Lower leg skin (tissue), 4 donors: ENCODE data around the gene CDC14A. TPM values are rescaled to one million over a fixed set of nuclear protein-coding genes. Genes with fewer than 3 reads are reported as not detected.

Source experiments
- DNase-seq, 2 donors: peaks; one replicate each; pipeline ENCODE4 v3.0.0-alpha.2; 2019; ENCODE audit warnings: low spot score in 2 of 2
- H3K4me3 ChIP-seq: fragments of 200-600 bp; sonication (generic); 2 replicates; pipeline ENCODE4 v1.5.1; 2017; ENCODE audit warnings: mild to moderate bottlenecking, low read depth; ENCODE audit not compliant: poor library complexity, severe bottlenecking
- POLR2A ChIP-seq, 2 donors: fragments of 450-650 bp; IDR thresholded peaks; one replicate each; pipeline ENCODE4 v1.6.1; 2016 to 2017; ENCODE audit warnings: antibody characterized with exemption in 2 of 2, mild to moderate bottlenecking in 1 of 2, moderate library complexity in 1 of 2
- WGBS, 2 donors: methylation state at CpG; one replicate each; pipeline ENCODE4 v1.1.5; 2018; 5-methylcytosine and 5-hydroxymethylcytosine counted together
- intact Hi-C: fragments of 100-400 bp; cut with DNase I; formaldehyde crosslinking; loops from one replicate; pipeline ENCODE4 v1.15.0; 2023; ENCODE audit warnings: low total_unique reads
- total RNA-seq, 4 donors: library from RNA; depleted of rRNA; stranded (reverse); fragments of >200 nt; gene quantifications; one replicate each; pipeline ENCODE4 v1.1.0, GENCODE V29; 2016
- TF ChIP-seq, protein P1 (sequence below), 3 donors: fragments of 450-650 bp; IDR thresholded peaks; one replicate each; pipeline ENCODE4 v1.5.1; 2016; ENCODE audit warnings: antibody characterized with exemption in 3 of 3, mild to moderate bottlenecking in 3 of 3, moderate library complexity in 2 of 3

CDC14A gene
- total RNA-seq, 4 donors from 2014 or later = 13.5 to 15.4 (median 14.4) TPM

- intact Hi-C loops = no loop called here
- 45 to 47% methylated on average over 2 of the region's 2 CpGs for WGBS, 2 donors
- DNase-seq = no peak
- TF ChIP-seq, protein P1, sequence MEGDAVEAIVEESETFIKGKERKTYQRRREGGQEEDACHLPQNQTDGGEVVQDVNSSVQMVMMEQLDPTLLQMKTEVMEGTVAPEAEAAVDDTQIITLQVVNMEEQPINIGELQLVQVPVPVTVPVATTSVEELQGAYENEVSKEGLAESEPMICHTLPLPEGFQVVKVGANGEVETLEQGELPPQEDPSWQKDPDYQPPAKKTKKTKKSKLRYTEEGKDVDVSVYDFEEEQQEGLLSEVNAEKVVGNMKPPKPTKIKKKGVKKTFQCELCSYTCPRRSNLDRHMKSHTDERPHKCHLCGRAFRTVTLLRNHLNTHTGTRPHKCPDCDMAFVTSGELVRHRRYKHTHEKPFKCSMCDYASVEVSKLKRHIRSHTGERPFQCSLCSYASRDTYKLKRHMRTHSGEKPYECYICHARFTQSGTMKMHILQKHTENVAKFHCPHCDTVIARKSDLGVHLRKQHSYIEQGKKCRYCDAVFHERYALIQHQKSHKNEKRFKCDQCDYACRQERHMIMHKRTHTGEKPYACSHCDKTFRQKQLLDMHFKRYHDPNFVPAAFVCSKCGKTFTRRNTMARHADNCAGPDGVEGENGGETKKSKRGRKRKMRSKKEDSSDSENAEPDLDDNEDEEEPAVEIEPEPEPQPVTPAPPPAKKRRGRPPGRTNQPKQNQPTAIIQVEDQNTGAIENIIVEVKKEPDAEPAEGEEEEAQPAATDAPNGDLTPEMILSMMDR (IDR thresholded peaks at IDR 0.05) = no peak
- TF ChIP-seq POLR2A (IDR thresholded peaks at IDR 0.05) = no peak
- no peak overlapping the region for H3K4me3 ChIP-seq
Observed at GRCh38 chr1:100518023-100518422, 165.7 kb downstream of the CDC14A start.

GRCh38 chr1:100523038-100523652 is 170.8 kb downstream of the CDC14A start:
- DNase-seq = no peak
- 90% methylated on average over 5 of the region's 5 CpGs for WGBS, 2 donors
- no peak for TF ChIP-seq POLR2A (IDR thresholded peaks at IDR 0.05)
- TF ChIP-seq, protein P1 (IDR thresholded peaks at IDR 0.05) = no peak
- intact Hi-C loops = no loop called here
- no peak overlapping the region for H3K4me3 ChIP-seq

DNA sequence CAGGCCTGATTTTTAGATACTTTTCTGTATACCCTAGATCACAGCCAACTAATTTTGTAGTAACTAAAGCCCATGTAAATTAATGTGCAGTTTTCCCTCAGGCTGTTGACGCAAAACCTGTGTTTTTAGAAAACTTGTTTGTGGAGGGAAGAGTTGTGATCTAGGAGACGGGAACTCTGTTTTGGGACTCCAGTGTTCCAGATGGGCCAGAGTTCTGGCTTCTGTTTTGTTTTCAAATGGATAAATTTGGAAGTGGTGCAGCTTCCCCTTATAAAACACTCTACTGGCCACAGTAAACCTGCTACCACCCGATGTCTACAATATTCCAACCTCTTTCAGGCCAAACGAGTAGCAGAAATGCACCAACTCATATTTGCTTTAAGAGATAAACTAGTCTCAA is 172.0 kb downstream of the CDC14A start:
- intact Hi-C loops = no loop called here
- WGBS, 2 donors = 78 to 81% methylated on average over 4 of the region's 4 CpGs
- TF ChIP-seq POLR2A (IDR thresholded peaks at IDR 0.05) = no peak
- TF ChIP-seq, protein P1 (IDR thresholded peaks at IDR 0.05) = no peak
- H3K4me3 ChIP-seq = no peak overlapping the region
- no peak for DNase-seq

DNA sequence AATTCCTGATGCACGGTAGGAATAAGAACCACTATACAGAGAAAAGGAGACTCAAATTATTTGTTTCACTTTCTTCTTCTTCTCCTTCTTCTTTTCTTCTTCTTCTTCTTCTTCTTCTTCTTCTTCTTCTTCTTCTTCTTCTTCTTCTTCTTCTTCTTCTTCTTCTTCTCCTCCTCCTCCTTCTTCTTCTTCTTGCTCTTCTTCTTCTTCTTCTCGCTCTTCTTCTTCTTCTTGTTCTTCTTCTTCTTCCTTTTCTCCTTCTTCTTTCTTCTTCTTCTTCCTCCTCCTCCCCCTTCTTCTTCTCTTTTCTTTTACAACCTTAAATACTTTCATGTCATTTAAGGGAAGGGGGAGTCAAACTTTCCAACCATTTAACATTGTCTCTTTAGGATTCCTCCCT is 174.6 kb downstream of the CDC14A start:
- no peak overlapping the region for H3K4me3 ChIP-seq
- TF ChIP-seq, protein P1 (IDR thresholded peaks at IDR 0.05) = no peak
- no peak for TF ChIP-seq POLR2A (IDR thresholded peaks at IDR 0.05)
- WGBS, 2 donors = 89 to 95% methylated on average over 2 of the region's 2 CpGs
- intact Hi-C loops = no loop called here
- DNase-seq = no peak

GRCh38 chr1:100528871-100529270 is 176.6 kb downstream of the CDC14A start:
- DNase-seq = no peak

More at GRCh38 chr1:100528871-100529270, 176.6 kb downstream of the CDC14A start:
- intact Hi-C loops = no loop called here
- 13 to 28% methylated on average over 2 of the region's 2 CpGs for WGBS, 2 donors
- H3K4me3 ChIP-seq = no peak overlapping the region
- TF ChIP-seq, protein P1 (IDR thresholded peaks at IDR 0.05) = no peak
- TF ChIP-seq POLR2A (IDR thresholded peaks at IDR 0.05) = no peak
